Gastrocnemius medialis (tissue), 4 donors: ENCODE data around the gene IFNA16. TPM values are rescaled to one million over a fixed set of nuclear protein-coding genes. Genes with fewer than 3 reads are reported as not detected.
"Not testable (repeated sequence)": the region's sequence is repeated elsewhere in the genome, so short reads cannot be mapped to it uniquely, and the experiment has no call there.

Experiments
- ATAC-seq, 2 donors: fragments of 150-250 bp; one replicate each; pipeline ENCODE4 v1.9.1; 2016
- DNase-seq, 2 donors: peaks; one replicate each; pipeline ENCODE4 v3.0.0-alpha.2; 2019
- H3K27ac ChIP-seq, 4 donors: fragments of 200-600 bp; sonication (generic); 1 replicate in 1 of 4; 2 replicates in 3 of 4; pipeline ENCODE4 v1.5.1; 2016 to 2018; ENCODE audit warnings: mild to moderate bottlenecking in 2 of 4, moderate library complexity in 1 of 4
- H3K27me3 ChIP-seq, 3 donors: fragments of 200-600 bp; sonication (generic) in 2 of 3; 1 replicate in 1 of 3; 2 replicates in 2 of 3; pipeline versions ENCODE4 v1.5.1 to v1.6.0; 2016 to 2019; ENCODE audit warnings: mild to moderate bottlenecking in 1 of 3, moderate library complexity in 1 of 3
- H3K36me3 ChIP-seq, 2 donors: fragments of 200-600 bp; sonication (generic) in 1 of 2; one replicate each; pipeline ENCODE4 v1.5.1; 2017 to 2018
- H3K4me1 ChIP-seq, 2 donors: fragments of 200-600 bp; sonication (generic) in 1 of 2; one replicate each; pipeline ENCODE4 v1.5.1; 2016 to 2017; ENCODE audit warnings: mild to moderate bottlenecking in 2 of 2
- H3K4me3 ChIP-seq, 4 donors: fragments of 200-600 bp; sonication (generic) in 3 of 4; 1 replicate in 1 of 4; 2 replicates in 3 of 4; pipeline ENCODE4 v1.5.1; 2016 to 2019; ENCODE audit warnings: mild to moderate bottlenecking in 2 of 4
- H3K9me3 ChIP-seq, 3 donors: fragments of 200-600 bp; sonication (generic) in 2 of 3; 1 replicate in 1 of 3; 2 replicates in 2 of 3; pipeline ENCODE4 v1.5.1; 2016 to 2019
- POLR2A ChIP-seq, 2 donors: fragments of 450-650 bp; IDR thresholded peaks; one replicate each; pipeline ENCODE4 v1.6.1; 2017; ENCODE audit warnings: antibody characterized with exemption in 2 of 2, mild to moderate bottlenecking in 2 of 2, moderate library complexity in 2 of 2
- in situ Hi-C, 4 donors: fragments of 200-750 bp; cut with MboI; loops; one replicate each; pipeline versions ENCODE4 v1.15.0 to v1.8.0; 2017; ENCODE audit warnings: low sequenced_read_pairs in 4 of 4
- intact Hi-C: fragments of 100-400 bp; cut with DNase I; formaldehyde crosslinking; loops from one replicate; pipeline ENCODE4 v1.15.1; 2023; ENCODE audit warnings: low total_unique reads
- total RNA-seq, 4 donors: library from RNA; depleted of rRNA; stranded (reverse); fragments of >200 nt; gene quantifications; one replicate each; pipeline versions ENCODE4 v1.1.0 to v1.2.3, GENCODE V29; 2016
- TF ChIP-seq, protein P1 (sequence below), 5 experiments: fragments of 450-650 bp in 3 of 5; fragments of 200-600 bp in 2 of 5; sonication (generic) in 2 of 5; IDR thresholded peaks in 4 of 5; conservative IDR thresholded peaks in 1 of 5; 1 replicate in 4 of 5; 2 replicates in 1 of 5; pipeline ENCODE4 v1.5.1; 2016 to 2019; ENCODE audit warnings: antibody characterized with exemption in 5 of 5, mild to moderate bottlenecking in 3 of 5, moderate library complexity in 3 of 5

IFNA16 gene
- total RNA-seq, 4 donors from 2014 or later: not detected

DNA sequence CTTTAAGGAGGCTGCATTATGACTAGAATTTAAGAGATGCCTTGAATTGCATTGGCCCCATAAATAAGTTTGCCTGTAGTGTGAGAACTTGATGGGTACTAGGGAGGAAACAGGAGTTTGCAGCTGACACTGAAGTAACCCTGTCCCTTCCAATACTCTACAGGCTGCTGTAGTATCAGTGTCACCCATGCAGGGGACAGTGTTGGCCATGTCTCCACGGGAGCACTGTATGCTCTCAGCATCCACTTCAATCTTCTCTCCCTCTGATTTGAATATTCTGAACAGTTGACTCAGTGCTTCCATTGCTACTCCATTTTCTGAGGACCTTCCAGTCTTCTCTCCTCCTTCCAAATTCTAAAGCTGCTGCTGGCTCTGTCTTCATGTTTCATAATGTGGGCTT, 34.1 kb upstream of the IFNA16 start:
- intact Hi-C loops (no loop called here), in situ Hi-C loops (no loop called here)
- Histone ChIP-seq H3K9me3 (no peaks in the 10 kb centered on the region), H3K4me1 (no peaks in the 10 kb centered on the region), H3K36me3 (no peaks in the 10 kb centered on the region), H3K4me3 (no peak overlapping the region), H3K27ac (no peak overlapping the region), H3K27me3 (peaks cover 0 to 3% (median 0%) of the 10 kb centered on the region in 3 donors)
- ATAC-seq (no peak), DNase-seq (no peak)
- TF ChIP-seq, protein P1, sequence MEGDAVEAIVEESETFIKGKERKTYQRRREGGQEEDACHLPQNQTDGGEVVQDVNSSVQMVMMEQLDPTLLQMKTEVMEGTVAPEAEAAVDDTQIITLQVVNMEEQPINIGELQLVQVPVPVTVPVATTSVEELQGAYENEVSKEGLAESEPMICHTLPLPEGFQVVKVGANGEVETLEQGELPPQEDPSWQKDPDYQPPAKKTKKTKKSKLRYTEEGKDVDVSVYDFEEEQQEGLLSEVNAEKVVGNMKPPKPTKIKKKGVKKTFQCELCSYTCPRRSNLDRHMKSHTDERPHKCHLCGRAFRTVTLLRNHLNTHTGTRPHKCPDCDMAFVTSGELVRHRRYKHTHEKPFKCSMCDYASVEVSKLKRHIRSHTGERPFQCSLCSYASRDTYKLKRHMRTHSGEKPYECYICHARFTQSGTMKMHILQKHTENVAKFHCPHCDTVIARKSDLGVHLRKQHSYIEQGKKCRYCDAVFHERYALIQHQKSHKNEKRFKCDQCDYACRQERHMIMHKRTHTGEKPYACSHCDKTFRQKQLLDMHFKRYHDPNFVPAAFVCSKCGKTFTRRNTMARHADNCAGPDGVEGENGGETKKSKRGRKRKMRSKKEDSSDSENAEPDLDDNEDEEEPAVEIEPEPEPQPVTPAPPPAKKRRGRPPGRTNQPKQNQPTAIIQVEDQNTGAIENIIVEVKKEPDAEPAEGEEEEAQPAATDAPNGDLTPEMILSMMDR (IDR thresholded peaks at IDR 0.05 in 4 of 5, conservative IDR thresholded peaks at IDR 0.05 in 1 of 5): no peak
- TF ChIP-seq POLR2A (IDR thresholded peaks at IDR 0.05): no peak

DNA sequence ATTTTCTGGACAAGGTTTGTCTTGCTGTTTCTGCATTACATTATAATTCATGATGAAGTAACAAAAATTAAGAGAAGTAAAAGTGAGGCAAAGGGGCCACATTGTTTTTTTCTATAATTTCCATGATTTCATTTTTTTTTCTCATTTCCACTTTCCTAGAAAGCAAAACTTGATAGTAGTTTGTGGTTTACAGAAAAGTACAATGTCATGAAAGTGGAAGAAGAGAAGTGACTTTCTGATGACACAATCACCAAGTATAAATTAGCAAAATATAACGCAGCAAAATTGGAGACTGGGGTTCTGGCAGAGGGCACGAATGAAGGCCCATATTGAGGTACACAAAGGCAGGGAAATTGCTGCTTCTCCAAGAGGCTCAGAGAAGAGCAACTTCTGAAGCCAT, 27.7 kb upstream of the IFNA16 start:
- Histone ChIP-seq H3K9me3 (no peaks in the 10 kb centered on the region), H3K4me3 (no peak overlapping the region), H3K4me1 (no peaks in the 10 kb centered on the region), H3K27ac (no peak overlapping the region), H3K36me3 (no peaks in the 10 kb centered on the region), H3K27me3 (peaks cover 0 to 3% (median 0%) of the 10 kb centered on the region in 3 donors)
- TF ChIP-seq, protein P1 (IDR thresholded peaks at IDR 0.05 in 4 of 5, conservative IDR thresholded peaks at IDR 0.05 in 1 of 5): no peak
- TF ChIP-seq POLR2A (IDR thresholded peaks at IDR 0.05): no peak
- intact Hi-C loops (no loop called here), in situ Hi-C loops (no loop called here)
- no peak for DNase-seq
- ATAC-seq: no peak

GRCh38 chr9:21239911-21240310, 22.8 kb upstream of the IFNA16 start, which contains the start of gene IFNA14:
IFNA14 (minus strand) TSS chr9:21240005; CDS start chr9:21239935, 70 bp downstream.
- Histone ChIP-seq H3K36me3 (no peaks in the 10 kb centered on the region), H3K27me3 (no peaks in the 10 kb centered on the region), H3K4me1 (no peaks in the 10 kb centered on the region), H3K9me3 (no peaks in the 10 kb centered on the region), H3K27ac (no peak within 1 kb of the TSS), H3K4me3 (no peak within 1 kb of the TSS)
- TF ChIP-seq POLR2A (IDR thresholded peaks at IDR 0.05): no peak
- TF ChIP-seq, protein P1 (IDR thresholded peaks at IDR 0.05 in 4 of 5, conservative IDR thresholded peaks at IDR 0.05 in 1 of 5): no peak
- intact Hi-C loops: no loop called here
- DNase-seq: no peak
- no peak for ATAC-seq
- in situ Hi-C loops: no loop called here

- in situ Hi-C loops, intact Hi-C loops: not testable (repeated sequence)
Measured at GRCh38 chr9:21236360-21236714, 19.2 kb upstream of the IFNA16 start.

DNA sequence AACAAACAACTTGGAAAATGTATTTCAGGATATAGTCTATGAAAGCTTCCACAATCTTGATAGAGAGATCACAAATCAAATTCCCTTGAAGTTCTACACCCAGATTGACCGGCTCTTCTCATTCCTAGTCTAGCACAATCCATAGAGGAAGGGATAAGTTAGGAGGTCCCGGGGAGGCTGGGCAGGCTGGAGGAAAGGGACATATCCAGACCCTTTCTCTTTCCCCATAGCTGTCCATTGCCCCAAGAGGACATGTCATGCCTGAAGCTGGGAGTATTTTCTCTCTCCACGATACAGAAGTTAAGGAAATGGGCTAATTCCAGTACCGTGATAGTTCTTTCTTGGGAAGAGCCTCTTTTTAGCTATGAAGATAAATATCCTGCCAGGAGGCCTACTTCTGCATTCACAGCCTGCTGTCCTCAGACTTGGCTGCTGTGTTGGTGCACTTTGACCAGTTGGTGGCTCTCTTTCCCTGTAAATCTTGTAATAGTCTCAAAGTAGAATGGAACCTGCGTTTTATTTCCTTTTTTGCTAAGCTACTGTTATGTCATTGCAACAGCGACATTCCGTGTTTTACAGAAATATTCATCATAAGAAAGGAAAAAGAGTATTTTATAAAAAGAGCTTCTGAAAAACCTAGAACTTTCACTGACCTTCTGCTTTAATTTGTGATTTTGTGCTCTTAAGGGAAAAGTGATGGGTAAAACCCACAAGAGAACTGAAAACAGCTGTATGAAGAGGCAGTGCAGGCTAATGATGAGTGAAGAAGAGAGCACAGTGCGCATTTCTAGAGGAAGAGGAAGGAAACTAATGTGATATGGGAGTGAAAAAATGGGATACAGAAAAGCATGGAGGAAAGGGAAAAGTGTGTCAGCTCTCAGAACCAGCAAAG, 18.6 kb upstream of the IFNA16 start:
- H3K4me3 ChIP-seq, in situ Hi-C loops, H3K36me3 ChIP-seq, H3K27me3 ChIP-seq, intact Hi-C loops, H3K9me3 ChIP-seq, DNase-seq, H3K27ac ChIP-seq, H3K4me1 ChIP-seq, ATAC-seq: not testable (repeated sequence)

More at GRCh38 chr9:21236360-21236714, 19.2 kb upstream of the IFNA16 start:
- H3K36me3 ChIP-seq, DNase-seq, H3K4me3 ChIP-seq, H3K9me3 ChIP-seq, H3K27me3 ChIP-seq, ATAC-seq, H3K4me1 ChIP-seq, H3K27ac ChIP-seq: not testable (repeated sequence)
